B cell (primary cell): Measurements from ENCODE around the gene TSEN2. TPM values are rescaled to one million over a fixed set of nuclear protein-coding genes. Genes with fewer than 3 reads are reported as not detected.

Experiments used
- ATAC-seq: fragments of 200-7000 bp; cut with Tn5 transposase; one replicate; pipeline ENCODE4 v1.10.0; 2021; ENCODE audit warnings: low read depth, mild to moderate bottlenecking, moderate number of reproducible peaks, moderate library complexity
- CTCF ChIA-PET: fragments of 350-600 bp; sonication (Branson Sonifier 250); formaldehyde crosslinking; loops from one replicate; lab custom pipeline; 2021; ENCODE audit warnings: antibody characterized with exemption, inconsistent platforms; lab: Charles Lee
- POLR2A ChIA-PET: fragments of 350-600 bp; sonication (Branson Sonifier 250); formaldehyde crosslinking; loops from one replicate; lab custom pipeline; 2021; ENCODE audit warnings: antibody characterized with exemption; lab: Charles Lee
- DNase-seq: peaks from one replicate; pipeline ENCODE4 v3.0.0; 2013
- H2AFZ ChIP-seq: 2 replicates; pipeline ENCODE4 v1.6.1; 2012; ENCODE audit warnings: mild to moderate bottlenecking, low read depth, low read length; ENCODE audit not compliant: insufficient read depth, poor library complexity, severe bottlenecking
- H3K27ac ChIP-seq, 2 donors: 1 replicate in 1 of 2; 2 replicates in 1 of 2; pipeline ENCODE4 v1.5.1; 2012 to 2013; ENCODE audit warnings: low read length in 2 of 2, mild to moderate bottlenecking in 2 of 2, moderate library complexity in 1 of 2
- H3K27me3 ChIP-seq, 4 experiments: fragments of 200-600 bp in 1 of 4; sonication (generic) in 1 of 4; replicated peaks in 1 of 4; 1 replicate in 2 of 4; 2 replicates in 2 of 4; pipeline versions ENCODE4 v1.6.1 to v1.7.0; 2013 to 2016; ENCODE audit warnings: low read length in 3 of 4, mild to moderate bottlenecking in 2 of 4, mixed read lengths in 1 of 4, moderate library complexity in 1 of 4; ENCODE audit not compliant: insufficient read depth in 4 of 4, control insufficient read depth in 3 of 4; ENCODE audit errors: control extremely low read depth in 1 of 4
- H3K36me3 ChIP-seq, 2 experiments: replicated peaks in 1 of 2; 1 replicate in 1 of 2; 2 replicates in 1 of 2; pipeline versions ENCODE4 v1.6.1 to v1.7.1; 2013; ENCODE audit warnings: low read length in 1 of 2; ENCODE audit not compliant: insufficient read depth in 2 of 2, control insufficient read depth in 1 of 2; ENCODE audit errors: control extremely low read depth in 1 of 2, extremely low read depth in 1 of 2
- H3K4me1 ChIP-seq, 2 donors: fragments of 200-600 bp in 1 of 2; sonication (generic) in 1 of 2; 1 replicate in 1 of 2; 2 replicates in 1 of 2; pipeline versions ENCODE4 v1.5.1 to v1.6.1; 2013 to 2017; ENCODE audit warnings: low read length in 2 of 2; ENCODE audit not compliant: control insufficient read depth in 2 of 2, insufficient read depth in 2 of 2
- H3K4me2 ChIP-seq: replicated peaks from 2 replicates; pipeline ENCODE3; 2012; ENCODE audit warnings: mild to moderate bottlenecking, low read depth, low read length; ENCODE audit not compliant: poor library complexity, severe bottlenecking
- H3K4me3 ChIP-seq, 5 experiments: fragments of 200-600 bp in 1 of 5; sonication (generic) in 1 of 5; 1 replicate in 3 of 5; 2 replicates in 2 of 5; pipeline versions ENCODE4 v1.5.1 to v1.7.0; 2011 to 2016; ENCODE audit warnings: low read length in 4 of 5, mild to moderate bottlenecking in 4 of 5, low read depth in 2 of 5, control low read depth in 1 of 5, moderate library complexity in 1 of 5; ENCODE audit not compliant: insufficient read depth in 1 of 5; ENCODE audit errors: control extremely low read depth in 1 of 5, extremely low read depth in 1 of 5
- H3K79me2 ChIP-seq: fragments of 200-600 bp; sonication (generic); one replicate; pipeline ENCODE4 v1.6.0; 2016; ENCODE audit warnings: low read length; ENCODE audit not compliant: control insufficient read depth, insufficient read depth
- H3K9ac ChIP-seq: fragments of 200-600 bp; sonication (generic); 2 replicates; pipeline ENCODE4 v1.6.1; 2017; ENCODE audit warnings: mild to moderate bottlenecking, low read length, moderate library complexity
- H3K9me3 ChIP-seq, 3 donors: one replicate each; pipeline versions ENCODE4 v1.6.1 to v1.7.1; 2013; ENCODE audit warnings: low read length in 2 of 3; ENCODE audit not compliant: control insufficient read depth in 2 of 3, insufficient read depth in 1 of 3; ENCODE audit errors: control extremely low read depth in 1 of 3
- H4K20me1 ChIP-seq: 2 replicates; pipeline ENCODE4 v1.6.0; 2012; ENCODE audit warnings: mild to moderate bottlenecking, low read length; ENCODE audit not compliant: insufficient read depth, control insufficient read depth, poor library complexity, severe bottlenecking
- H3K27ac Mint-ChIP-seq: one replicate; pipeline ENCODE4 v1.8.0; 2021; ENCODE audit warnings: mixed read lengths
- H3K27me3 Mint-ChIP-seq: one replicate; pipeline ENCODE4 v1.8.0; 2021; ENCODE audit warnings: mixed read lengths
- H3K4me1 Mint-ChIP-seq: one replicate; pipeline ENCODE4 v1.8.0; 2021; ENCODE audit warnings: mixed read lengths
- H3K4me3 Mint-ChIP-seq: one replicate; pipeline ENCODE4 v1.8.0; 2021; ENCODE audit warnings: mixed read lengths
- H3K9me3 Mint-ChIP-seq: one replicate; pipeline ENCODE4 v1.8.0; 2022; ENCODE audit warnings: mixed read lengths; ENCODE audit not compliant: insufficient read depth
- EZH2 ChIP-seq: IDR thresholded peaks from 2 replicates; pipeline ENCODE4 v1.6.1; 2012; ENCODE audit warnings: borderline replicate concordance, low read depth, mild to moderate bottlenecking, moderate library complexity, low read length; ENCODE audit not compliant: insufficient read depth, poor library complexity, severe bottlenecking
- WGBS: methylation state at CpG from one replicate; pipeline ENCODE4 v1.1.5; 2013; ENCODE audit warnings: missing lambda C conversion rate; ENCODE audit not compliant: insufficient coverage; 5-methylcytosine and 5-hydroxymethylcytosine counted together
- intact Hi-C: fragments of 100-400 bp; cut with micrococcal nuclease; formaldehyde crosslinking; loops from one replicate; pipeline ENCODE4 v1.10.0; 2022
- polyA plus RNA-seq: library from polyadenylated mRNA; depleted of rRNA; stranded (reverse); fragments of >200 nt; gene quantifications from 2 replicates; pipeline ENCODE4 v1.2.3, GENCODE V29; 2012
- total RNA-seq, 2 donors: library from RNA; stranded (reverse); fragments of 120-200 nt in 1 of 2; gene quantifications; 1 replicate in 1 of 2; 2 replicates in 1 of 2; pipeline versions ENCODE4 v1.2.3 to v1.2.4, GENCODE V29; 2013 to 2022
- TF ChIP-seq, protein P1 (sequence below): fragments of 200-600 bp; IDR thresholded peaks from one replicate; pipeline ENCODE4 v1.8.0; 2022; ENCODE audit warnings: antibody characterized with exemption, mild to moderate bottlenecking

TSEN2 gene
- total and polyA plus RNA-seq, 2 donors (not counting 1 experiment from before 2014, with no cell fraction given), result 13.4 to 17.6 TPM

- POLR2A ChIA-PET, result no interaction called here
Observed at GRCh38 chr3:12439161-12439940, 44.9 kb upstream of the TSEN2 start.

More at GRCh38 chr3:12439161-12439940, 44.9 kb upstream of the TSEN2 start:
- H3K27ac Mint-ChIP-seq, result no peak overlapping the region
- no peak overlapping the region for H2AFZ ChIP-seq
- H3K27me3 Mint-ChIP-seq, result peaks cover 23% of the 10 kb centered on the region
- H3K4me2 ChIP-seq, result no peak overlapping the region
- no peak for TF ChIP-seq EZH2
- TF ChIP-seq, protein P1, sequence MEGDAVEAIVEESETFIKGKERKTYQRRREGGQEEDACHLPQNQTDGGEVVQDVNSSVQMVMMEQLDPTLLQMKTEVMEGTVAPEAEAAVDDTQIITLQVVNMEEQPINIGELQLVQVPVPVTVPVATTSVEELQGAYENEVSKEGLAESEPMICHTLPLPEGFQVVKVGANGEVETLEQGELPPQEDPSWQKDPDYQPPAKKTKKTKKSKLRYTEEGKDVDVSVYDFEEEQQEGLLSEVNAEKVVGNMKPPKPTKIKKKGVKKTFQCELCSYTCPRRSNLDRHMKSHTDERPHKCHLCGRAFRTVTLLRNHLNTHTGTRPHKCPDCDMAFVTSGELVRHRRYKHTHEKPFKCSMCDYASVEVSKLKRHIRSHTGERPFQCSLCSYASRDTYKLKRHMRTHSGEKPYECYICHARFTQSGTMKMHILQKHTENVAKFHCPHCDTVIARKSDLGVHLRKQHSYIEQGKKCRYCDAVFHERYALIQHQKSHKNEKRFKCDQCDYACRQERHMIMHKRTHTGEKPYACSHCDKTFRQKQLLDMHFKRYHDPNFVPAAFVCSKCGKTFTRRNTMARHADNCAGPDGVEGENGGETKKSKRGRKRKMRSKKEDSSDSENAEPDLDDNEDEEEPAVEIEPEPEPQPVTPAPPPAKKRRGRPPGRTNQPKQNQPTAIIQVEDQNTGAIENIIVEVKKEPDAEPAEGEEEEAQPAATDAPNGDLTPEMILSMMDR, result no peak
- no peak overlapping the region for H3K27ac ChIP-seq
- H3K9ac ChIP-seq, result no peak overlapping the region
- no peaks in the 10 kb centered on the region for H3K9me3 Mint-ChIP-seq
- H4K20me1 ChIP-seq, result no peaks in the 10 kb centered on the region
- DNase-seq, result no peak
- no peaks in the 10 kb centered on the region for H3K79me2 ChIP-seq
- peaks cover 0 to 11% (median 0%) of the 10 kb centered on the region in 4 experiments for H3K27me3 ChIP-seq
- no peaks in the 10 kb centered on the region for H3K36me3 ChIP-seq
- WGBS, result 98% methylated on average over 10 of the region's 11 CpGs
- H3K4me3 ChIP-seq, result no peak overlapping the region
- ATAC-seq, result no peak
- H3K9me3 ChIP-seq, result no peaks in the 10 kb centered on the region
- H3K4me3 Mint-ChIP-seq, result no peak overlapping the region
- intact Hi-C loops, result no loop called here
- CTCF ChIA-PET, result no interaction called here
- no peaks in the 10 kb centered on the region for H3K4me1 Mint-ChIP-seq
- H3K4me1 ChIP-seq, result no peaks in the 10 kb centered on the region
